GM18951 (cell line): Measurements from ENCODE around the gene NLRC5.

Source experiments
- POLR2A ChIP-seq: IDR thresholded peaks from 4 replicates; pipeline ENCODE4 v1.6.1; 2011; ENCODE audit warnings: mild to moderate bottlenecking; ENCODE audit not compliant: insufficient read length, insufficient read depth; ENCODE audit errors: extremely low read depth
- in situ Hi-C: fragments of 300-500 bp; cut with MboI; formaldehyde crosslinking; loops from one replicate; pipeline ENCODE4 v1.12.0; 2022; ENCODE audit warnings: low sequenced_read_pairs, mixed read lengths, inconsistent platforms; ENCODE audit not compliant: unreplicated experiment

Gene NLRC5

DNA sequence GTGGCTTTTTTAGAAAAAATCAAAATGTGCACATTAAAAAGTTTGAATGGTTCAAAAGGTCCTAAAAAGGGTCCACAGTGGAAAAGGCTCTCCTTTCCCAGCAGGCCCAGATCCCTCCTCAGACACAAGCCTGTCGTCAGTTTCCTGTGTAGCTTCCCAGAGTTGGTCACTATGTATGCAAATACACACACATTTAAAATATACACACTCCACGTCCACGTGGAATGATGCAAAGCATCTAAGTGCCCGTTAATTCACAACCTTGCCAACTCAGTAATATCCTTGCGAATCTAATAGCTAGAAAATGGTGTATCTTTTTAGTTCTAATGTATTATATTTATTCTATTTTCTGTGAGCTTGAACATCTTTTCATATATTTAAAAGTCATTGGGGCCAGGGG is 17.7 kb downstream of the NLRC5 start:
- in situ Hi-C loops, result no loop called here
- TF ChIP-seq POLR2A, result no peak

DNA sequence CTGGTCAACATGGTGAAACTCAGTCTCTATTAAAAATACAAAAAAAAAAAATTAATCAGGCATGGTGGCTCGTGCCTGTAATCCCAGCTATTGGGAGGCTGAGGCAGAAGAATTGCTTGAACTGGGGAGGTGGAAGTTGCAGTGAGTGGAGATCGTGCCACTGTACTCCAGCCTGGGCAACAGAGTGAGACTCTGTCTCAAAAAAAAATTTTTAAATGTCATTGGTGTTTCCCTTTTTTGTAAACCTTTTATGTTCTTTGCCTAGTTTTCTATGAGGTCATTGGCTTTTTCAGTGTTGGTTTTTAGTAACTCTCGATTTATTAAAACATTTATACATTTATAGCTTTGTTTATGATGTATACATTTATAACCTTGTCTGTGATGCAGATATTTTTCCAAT is 18.2 kb downstream of the NLRC5 start:
- in situ Hi-C loops, result no loop called here

DNA sequence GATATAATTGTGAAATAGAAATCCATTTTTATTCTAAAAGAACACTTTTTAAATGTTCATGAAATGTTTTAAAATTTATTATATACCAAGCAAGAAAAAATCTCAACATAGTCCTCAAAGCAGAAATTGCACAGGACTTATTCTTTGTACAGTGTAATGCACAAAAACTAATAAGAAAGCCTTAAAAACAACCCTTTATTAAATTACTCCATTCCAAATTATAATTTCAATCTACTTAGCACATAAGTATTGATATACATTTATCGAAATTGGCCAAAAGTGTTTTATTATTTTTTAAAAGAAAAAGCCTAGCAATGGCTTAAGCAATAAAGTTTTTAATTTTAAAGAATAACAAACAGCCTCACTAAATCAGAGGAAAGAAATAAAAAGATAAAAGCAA is 19.1 kb downstream of the NLRC5 start:
- TF ChIP-seq POLR2A, result no peak
- in situ Hi-C loops, result no loop called here

More for the DNA sequence above, 18.2 kb downstream of the NLRC5 start:
- TF ChIP-seq POLR2A, result no peak

DNA sequence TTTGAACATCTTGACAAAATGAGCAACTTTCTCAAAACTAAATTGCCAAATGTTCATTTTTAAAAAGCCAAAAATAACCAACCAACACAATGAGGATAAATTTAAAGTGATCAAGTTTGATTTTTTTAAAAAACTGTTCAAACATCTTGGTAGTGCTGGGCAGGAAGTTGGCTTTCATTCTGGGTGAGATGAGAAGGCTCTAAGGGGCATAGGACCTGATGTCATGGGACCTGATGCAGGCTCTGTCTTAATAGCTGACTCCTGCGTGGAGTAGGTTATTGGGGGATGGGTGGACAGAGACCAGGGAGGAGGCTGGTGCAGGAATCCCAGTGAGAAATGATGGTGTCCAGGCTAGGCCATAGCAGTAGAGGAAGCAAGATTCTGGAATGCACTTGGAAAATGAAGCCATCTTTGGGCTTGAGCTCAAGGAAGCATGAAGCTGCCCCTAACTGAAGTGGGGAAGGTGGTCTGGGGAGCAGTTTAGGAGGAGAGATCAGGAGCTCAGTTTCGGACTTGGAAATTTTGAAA is 20.4 kb downstream of the NLRC5 start:
- TF ChIP-seq POLR2A, result no peak
- in situ Hi-C loops, result no loop called here

DNA sequence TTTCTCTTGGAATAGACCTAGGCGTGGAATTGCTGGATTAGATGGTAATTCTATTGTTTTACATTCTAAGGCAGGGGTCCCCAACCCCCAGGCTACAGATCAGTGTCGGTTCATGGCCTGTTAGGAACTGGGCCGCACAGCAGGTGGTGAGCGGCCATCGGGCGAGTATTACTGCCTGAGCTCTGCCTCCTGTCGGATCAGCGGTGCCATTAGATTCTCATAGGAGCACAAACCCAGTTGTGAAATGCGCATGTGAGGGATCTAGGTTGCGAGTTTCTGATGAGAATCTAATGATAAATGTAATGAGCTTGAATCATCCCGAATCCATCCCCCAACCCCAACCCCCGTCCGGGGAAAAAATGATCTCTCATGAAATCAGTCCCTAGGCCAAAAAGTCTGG is 23.0 kb downstream of the NLRC5 start:
- in situ Hi-C loops, result no loop called here
- TF ChIP-seq POLR2A, result no peak

DNA sequence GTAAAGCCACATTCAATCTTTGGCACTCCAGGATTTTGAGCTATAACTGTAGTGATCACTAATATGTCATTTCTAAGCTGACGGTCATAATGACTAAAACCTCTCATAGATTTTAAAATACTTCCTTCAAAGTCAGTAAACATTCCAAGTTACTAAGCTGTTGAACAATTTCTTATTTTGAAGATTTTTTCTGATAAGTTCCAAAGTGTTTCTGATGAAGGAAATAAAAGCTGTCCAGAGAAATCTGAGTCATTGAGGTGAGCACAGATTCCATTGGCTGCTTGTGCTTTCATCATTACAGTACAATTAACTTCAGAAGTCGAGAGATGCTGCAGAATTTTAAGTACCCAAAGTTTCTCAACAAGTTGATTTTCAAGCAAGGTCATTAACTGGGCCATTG is 23.9 kb downstream of the NLRC5 start:
- TF ChIP-seq POLR2A, result no peak
- in situ Hi-C loops, result no loop called here

DNA sequence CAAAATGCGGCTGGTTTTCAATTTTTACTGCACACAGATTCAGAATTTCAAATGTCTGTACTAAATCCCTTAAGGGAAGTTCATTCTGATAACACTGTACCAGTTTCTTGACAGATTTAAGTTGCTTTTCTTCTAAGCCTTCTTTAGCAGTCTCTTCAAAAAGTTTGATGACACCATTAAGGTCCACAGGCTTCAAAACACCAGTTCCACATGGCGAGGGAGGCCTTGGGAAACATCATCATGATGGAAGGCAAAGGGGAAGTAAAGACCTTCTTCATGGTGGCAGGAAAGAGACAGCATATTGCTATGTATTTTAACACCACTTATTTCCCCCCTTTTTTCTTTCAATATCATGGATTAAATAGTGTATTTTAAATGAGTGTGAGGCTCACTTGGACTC is 24.5 kb downstream of the NLRC5 start:
- in situ Hi-C loops, result no loop called here
- TF ChIP-seq POLR2A, result no peak

DNA sequence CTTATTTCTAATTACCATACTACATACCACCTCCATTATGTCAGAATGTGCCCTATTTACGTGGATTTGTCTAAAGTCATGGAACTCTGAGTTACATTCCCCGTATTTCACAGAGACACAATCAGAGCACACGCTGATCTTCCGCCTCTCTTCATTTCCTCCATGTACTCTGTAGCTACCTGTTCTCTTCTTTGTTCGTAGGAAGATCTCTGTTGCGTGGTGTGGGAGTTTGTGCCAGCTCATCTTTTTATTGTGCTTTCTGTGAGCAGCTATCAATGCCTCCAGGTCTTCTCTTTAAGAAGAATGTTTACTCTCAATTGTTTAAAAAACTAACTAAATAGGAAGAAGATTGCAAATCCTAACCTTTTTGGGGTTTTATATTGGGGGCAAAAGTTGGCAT is 26.9 kb downstream of the NLRC5 start:
- in situ Hi-C loops, result no loop called here
- TF ChIP-seq POLR2A, result no peak

DNA sequence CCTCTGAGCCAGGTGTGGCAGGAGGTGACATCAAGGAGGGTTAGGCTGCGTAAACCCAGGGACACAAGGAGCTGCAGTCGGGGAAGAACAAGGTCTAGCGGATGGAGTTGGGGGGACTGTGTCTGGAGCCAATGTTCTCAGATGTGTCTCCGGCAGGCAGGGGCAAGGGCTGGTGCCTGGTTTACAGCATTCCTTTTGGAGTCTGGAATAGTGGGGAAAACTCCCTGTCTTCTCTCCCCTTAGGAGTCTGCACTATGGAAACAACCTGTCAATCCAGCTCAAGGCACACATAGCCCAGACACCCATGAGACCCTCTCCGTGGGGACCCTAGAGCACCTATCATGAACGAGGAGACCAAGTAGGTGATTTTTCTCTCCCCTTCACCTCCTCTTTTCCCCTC is 27.5 kb downstream of the NLRC5 start:
- in situ Hi-C loops, result no loop called here
- TF ChIP-seq POLR2A, result no peak

DNA sequence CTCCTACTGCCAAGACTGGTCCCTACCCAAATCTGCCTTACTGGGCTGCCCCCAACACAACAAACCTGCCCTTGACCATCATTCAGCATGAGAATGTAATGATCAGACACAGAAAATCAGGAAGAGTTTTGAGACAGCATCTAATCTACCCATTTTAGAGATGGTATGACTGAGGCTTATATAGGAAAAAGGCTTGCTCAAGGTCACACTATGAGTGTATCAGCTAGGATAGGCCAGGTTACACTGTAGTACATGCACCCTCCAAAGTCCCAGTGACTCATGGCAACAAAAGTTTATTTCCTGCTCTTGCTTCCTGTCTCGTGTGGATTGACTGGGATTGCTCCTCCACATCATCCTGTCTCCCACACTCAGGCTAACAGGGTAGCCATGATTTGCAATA is 27.9 kb downstream of the NLRC5 start:
- TF ChIP-seq POLR2A, result no peak
- in situ Hi-C loops, result no loop called here

DNA sequence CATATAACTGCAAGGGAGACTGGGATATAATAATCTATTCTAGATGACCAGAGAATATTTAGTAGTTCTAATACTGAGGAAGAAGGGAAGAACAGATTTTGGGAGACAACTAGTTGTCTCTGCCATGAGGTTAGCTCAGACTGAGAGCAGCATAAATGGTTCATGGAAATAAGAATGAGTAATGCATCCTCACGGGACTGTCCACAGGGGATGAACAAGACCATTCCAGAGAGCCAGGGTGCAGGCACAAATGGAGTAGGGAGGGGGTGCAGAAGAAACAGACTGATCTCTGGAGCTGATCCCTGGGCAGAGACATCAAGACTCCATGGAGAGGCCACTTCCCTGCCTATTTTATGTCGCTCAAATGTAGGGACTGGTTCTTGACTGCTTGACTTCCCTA is 30.4 kb downstream of the NLRC5 start:
- no peak for TF ChIP-seq POLR2A
- in situ Hi-C loops, result no loop called here

DNA sequence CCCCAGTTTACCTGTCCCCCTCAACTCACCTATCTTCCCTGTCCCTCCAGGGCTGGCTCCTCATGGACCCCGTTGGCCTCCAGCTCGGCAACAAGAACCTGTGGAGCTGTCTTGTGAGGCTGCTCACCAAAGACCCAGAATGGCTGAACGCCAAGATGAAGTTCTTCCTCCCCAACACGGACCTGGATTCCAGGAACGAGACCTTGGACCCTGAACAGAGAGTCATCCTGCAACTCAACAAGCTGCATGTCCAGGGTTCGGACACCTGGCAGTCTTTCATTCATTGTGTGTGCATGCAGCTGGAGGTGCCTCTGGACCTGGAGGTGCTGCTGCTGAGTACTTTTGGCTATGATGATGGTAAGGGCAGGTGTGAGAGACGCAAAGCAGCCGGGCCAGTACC is 31.3 kb downstream of the NLRC5 start:
- in situ Hi-C loops, result no loop called here

DNA sequence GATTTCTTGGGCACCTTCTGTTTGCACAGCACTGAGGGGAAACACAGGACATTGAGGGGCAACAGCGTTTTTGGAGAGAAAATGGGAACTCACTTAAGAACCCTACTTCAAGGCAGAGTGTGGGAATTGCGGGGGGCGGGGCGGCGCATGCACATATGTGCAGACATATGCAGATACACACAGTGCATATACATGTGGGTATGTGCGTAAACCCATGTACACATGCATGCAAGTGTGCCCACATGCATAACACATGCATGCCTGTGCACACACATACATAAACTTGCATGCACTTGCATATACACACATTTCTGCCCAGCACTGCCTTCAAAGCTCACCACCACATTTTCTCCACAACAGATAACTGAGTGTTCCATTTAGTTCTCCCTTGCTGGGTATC is 32.4 kb downstream of the NLRC5 start:
- TF ChIP-seq POLR2A, result no peak
- in situ Hi-C loops, result no loop called here

More for the DNA sequence above, 31.3 kb downstream of the NLRC5 start:
- TF ChIP-seq POLR2A, result no peak

DNA sequence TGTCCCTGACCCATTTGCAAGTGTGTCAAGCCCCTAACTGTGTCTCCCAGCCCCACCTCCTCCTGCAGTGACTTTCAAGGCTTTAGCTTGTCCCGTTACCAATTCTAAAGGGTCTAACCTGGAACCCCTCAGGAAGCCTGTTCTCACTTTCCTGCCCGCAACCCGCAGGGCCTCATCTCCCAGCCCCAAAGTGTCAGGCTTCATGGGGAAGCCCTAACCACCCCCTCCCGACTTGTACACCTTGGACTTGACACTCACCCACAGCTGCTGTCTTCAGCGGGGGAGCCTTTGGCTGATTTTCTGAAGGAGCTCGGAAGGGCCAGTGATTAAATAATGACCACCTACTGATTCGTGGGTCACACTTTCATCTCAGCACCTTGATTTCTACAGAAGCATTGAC is 33.1 kb downstream of the NLRC5 start:
- no peak for TF ChIP-seq POLR2A
- in situ Hi-C loops, result no loop called here

DNA sequence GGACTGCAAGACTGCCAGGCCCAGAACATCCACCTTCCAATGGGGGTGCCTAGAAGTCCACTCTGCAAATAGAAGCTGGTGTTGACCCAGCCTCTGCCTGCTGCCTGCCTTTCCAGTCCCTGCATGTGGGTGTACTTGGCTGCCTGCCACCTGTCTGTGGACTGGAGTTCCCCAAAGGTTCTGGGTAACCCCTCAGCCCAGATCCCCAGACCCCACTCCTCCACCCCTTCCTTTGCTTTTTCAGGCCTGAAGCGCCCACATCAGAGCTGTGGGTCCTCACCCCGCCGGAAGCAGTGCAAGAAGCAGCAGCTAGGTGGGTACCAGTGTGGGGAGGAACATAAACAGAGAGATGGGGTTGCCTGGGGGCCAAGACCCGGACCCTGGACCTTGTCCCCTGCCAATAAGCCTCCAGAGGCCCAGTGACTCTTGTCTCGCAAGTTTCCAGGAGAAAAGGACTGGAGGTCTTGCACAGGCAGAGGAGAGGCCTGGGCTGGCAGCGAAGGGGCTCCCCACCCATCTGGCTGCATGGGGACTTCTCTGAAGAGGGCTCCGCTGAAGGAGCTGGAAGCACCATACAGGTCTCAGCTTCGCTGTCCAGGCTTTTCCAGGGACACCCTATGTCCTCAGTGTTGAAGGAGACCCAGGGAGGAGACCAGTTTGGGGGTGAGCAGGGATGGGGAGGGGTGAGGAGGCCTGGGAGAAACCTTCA is 34.3 kb downstream of the NLRC5 start:
- in situ Hi-C loops, result no loop called here
- no peak for TF ChIP-seq POLR2A
